Measurements from ENCODE around the gene ABCA5. TPM values are rescaled to one million over a fixed set of nuclear protein-coding genes. Genes with fewer than 3 reads are reported as not detected.
"Not testable (repeated sequence)": the region's sequence is repeated elsewhere in the genome, so short reads cannot be mapped to it uniquely, and the experiment has no call there.

Gene ABCA5
- total and polyA plus RNA-seq, 5 donors from 2014 or later, result 7.0 to 40.5 (median 7.9) TPM

DNA sequence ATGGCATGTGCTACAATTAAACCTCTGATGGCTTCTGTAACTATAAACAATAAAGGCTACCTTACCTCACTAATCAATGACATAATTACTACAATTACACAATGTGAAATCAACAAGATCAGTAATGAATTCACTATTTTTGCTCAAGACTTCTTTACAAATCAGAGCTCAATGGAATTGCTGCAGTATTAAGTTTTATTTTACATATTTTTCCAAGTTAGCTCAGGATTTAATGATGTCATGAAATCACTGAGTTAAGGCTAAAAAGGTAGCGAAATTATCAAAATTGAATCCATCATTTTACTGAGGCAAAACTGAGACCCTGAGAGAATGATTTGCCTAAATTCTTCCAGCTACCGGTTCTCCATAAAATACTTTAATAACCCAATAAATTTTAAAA lies 21.8 kb downstream of the ABCA5 start:
- ATAC-seq (ENCODE audit: low read depth in 2 of 2), result no peak
- peaks cover 22% of the 10 kb centered on the region for H3K36me3 Mint-ChIP-seq
- Histone ChIP-seq H3K4me3 (ENCODE audit: low read depth, low read length) (no peak overlapping the region), H3K36me3 (ENCODE audit: control insufficient read depth, insufficient read depth, low read length) (peaks cover 16% of the 10 kb centered on the region), H3K27me3 (ENCODE audit: control insufficient read depth, insufficient read depth, low read length) (no peaks in the 10 kb centered on the region), H3K9me3 (ENCODE audit: control insufficient read depth in 2 of 2, low read length in 2 of 2) (no peaks in the 10 kb centered on the region), H3K4me1 (ENCODE audit: control insufficient read depth, insufficient read depth, low read length, poor library complexity, severe bottlenecking) (no peaks in the 10 kb centered on the region), H3K27ac (ENCODE audit: insufficient read depth, low read length, poor library complexity, severe bottlenecking) (no peak overlapping the region)
- no peak overlapping the region for H3K4me3 Mint-ChIP-seq
- H3K9me3 Mint-ChIP-seq, result no peaks in the 10 kb centered on the region
- peaks cover 0 to 8% (median 0%) of the 10 kb centered on the region in 4 donors for H3K4me1 Mint-ChIP-seq
- H3K27me3 Mint-ChIP-seq, result no peaks in the 10 kb centered on the region
- DNase-seq, result no peak
- no peak overlapping the region for H3K27ac Mint-ChIP-seq

DNA sequence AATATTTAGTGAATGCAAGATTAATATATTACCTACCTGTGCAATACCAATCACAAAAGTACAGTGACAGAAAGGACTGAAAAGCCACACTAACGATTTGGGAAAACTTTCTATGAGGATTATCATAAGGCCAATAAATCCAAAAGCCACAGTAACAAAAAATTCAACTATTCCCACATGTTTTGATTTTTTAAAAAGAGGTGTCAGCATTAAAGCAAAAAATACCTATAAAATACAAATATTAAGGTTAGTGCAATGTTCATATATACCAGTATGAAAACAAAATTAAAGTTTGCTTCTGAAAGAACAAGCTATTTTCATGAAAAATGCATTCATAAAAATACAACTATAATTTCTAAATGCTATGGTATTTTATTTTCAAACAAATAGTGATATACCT lies 24.3 kb downstream of the ABCA5 start:
- peaks cover 0 to 4% (median 0%) of the 10 kb centered on the region in 7 donors for H3K9me3 Mint-ChIP-seq
- no peaks in the 10 kb centered on the region for H3K27me3 Mint-ChIP-seq
- no peak for ATAC-seq (ENCODE audit: low read depth in 2 of 2)
- H3K27me3 ChIP-seq (ENCODE audit: control insufficient read depth, insufficient read depth, low read length), result no peaks in the 10 kb centered on the region
- no peak overlapping the region for H3K27ac Mint-ChIP-seq
- H3K4me1 Mint-ChIP-seq, result peaks cover 0 to 11% (median 2%) of the 10 kb centered on the region in 4 donors
- no peak overlapping the region for H3K27ac ChIP-seq (ENCODE audit: insufficient read depth, low read length, poor library complexity, severe bottlenecking)
- DNase-seq, result no peak
- H3K4me1 ChIP-seq (ENCODE audit: control insufficient read depth, insufficient read depth, low read length, poor library complexity, severe bottlenecking), result no peaks in the 10 kb centered on the region
- H3K36me3 ChIP-seq (ENCODE audit: control insufficient read depth, insufficient read depth, low read length), result peaks cover 4% of the 10 kb centered on the region
- H3K36me3 Mint-ChIP-seq, result peaks cover 19% of the 10 kb centered on the region
- no peak overlapping the region for H3K4me3 Mint-ChIP-seq
- no peaks in the 10 kb centered on the region for H3K9me3 ChIP-seq (ENCODE audit: control insufficient read depth in 2 of 2, low read length in 2 of 2)
- H3K4me3 ChIP-seq (ENCODE audit: low read depth, low read length), result no peak overlapping the region

GRCh38 chr17:69300222-69300621 lies 26.7 kb downstream of the ABCA5 start:
- ATAC-seq (ENCODE audit: low read depth in 2 of 2), result no peak
- no peak overlapping the region for H3K4me3 ChIP-seq (ENCODE audit: low read depth, low read length)
- Mint-ChIP-seq H3K9me3 (peaks cover 0 to 4% (median 0%) of the 10 kb centered on the region in 7 donors), H3K27ac (no peak overlapping the region), H3K4me3 (no peak overlapping the region), H3K4me1 (peaks cover 0 to 13% (median 2%) of the 10 kb centered on the region in 4 donors), H3K27me3 (no peaks in the 10 kb centered on the region), H3K36me3 (peaks cover 22% of the 10 kb centered on the region)
- H3K27ac ChIP-seq (ENCODE audit: insufficient read depth, low read length, poor library complexity, severe bottlenecking), result no peak overlapping the region
- no peaks in the 10 kb centered on the region for H3K27me3 ChIP-seq (ENCODE audit: control insufficient read depth, insufficient read depth, low read length)
- H3K9me3 ChIP-seq (ENCODE audit: control insufficient read depth in 2 of 2, low read length in 2 of 2), result no peaks in the 10 kb centered on the region
- H3K4me1 ChIP-seq (ENCODE audit: control insufficient read depth, insufficient read depth, low read length, poor library complexity, severe bottlenecking), result no peaks in the 10 kb centered on the region
- no peak for DNase-seq
- peaks cover 12% of the 10 kb centered on the region for H3K36me3 ChIP-seq (ENCODE audit: control insufficient read depth, insufficient read depth, low read length)

DNA sequence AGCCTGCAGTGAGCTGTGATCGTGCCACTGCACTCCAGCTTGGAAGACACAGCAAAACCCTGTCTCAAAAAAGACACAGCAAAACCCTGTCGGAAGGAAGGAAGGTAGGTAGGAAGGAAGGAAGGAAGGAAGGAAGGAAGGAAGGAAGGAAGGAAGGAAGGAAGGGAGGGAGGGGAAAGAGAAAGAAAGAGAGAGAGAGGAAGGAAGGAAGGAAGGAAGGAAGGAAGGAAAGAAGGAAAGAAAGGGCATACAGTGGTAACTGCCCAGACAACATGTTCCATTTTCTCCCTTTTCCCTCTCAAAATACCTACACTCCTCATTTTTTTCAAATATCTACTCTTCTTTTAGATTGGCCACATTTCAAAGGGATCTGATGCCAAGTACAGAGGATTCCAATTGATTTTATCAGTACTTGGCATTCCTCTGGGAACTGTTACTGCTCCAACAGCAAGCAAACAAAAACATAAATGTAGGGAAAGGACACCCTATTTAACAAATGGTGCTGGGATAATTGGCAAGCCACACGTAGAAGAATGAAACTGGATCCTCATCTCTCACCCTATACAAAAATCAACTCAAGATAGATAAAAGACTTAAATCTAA lies 28.7 kb downstream of the ABCA5 start:
- not testable (repeated sequence) for DNase-seq; H3K9me3 ChIP-seq (ENCODE audit: control insufficient read depth in 2 of 2, low read length in 2 of 2); H3K27me3 Mint-ChIP-seq; H3K27me3 ChIP-seq (ENCODE audit: control insufficient read depth, insufficient read depth, low read length); H3K4me3 Mint-ChIP-seq; H3K27ac ChIP-seq (ENCODE audit: insufficient read depth, low read length, poor library complexity, severe bottlenecking); H3K4me3 ChIP-seq (ENCODE audit: low read depth, low read length); H3K9me3 Mint-ChIP-seq; ATAC-seq (ENCODE audit: low read depth in 2 of 2); H3K4me1 ChIP-seq (ENCODE audit: control insufficient read depth, insufficient read depth, low read length, poor library complexity, severe bottlenecking)
- H3K36me3 Mint-ChIP-seq, result peaks cover 31% of the 10 kb centered on the region
- peaks cover 21% of the 10 kb centered on the region for H3K36me3 ChIP-seq (ENCODE audit: control insufficient read depth, insufficient read depth, low read length)
- H3K27ac Mint-ChIP-seq, result peak overlapping the region in 2 of 3 donors; percentile 27 to 72
- H3K4me1 Mint-ChIP-seq, result peaks cover 0 to 13% (median 2%) of the 10 kb centered on the region in 4 donors

DNA sequence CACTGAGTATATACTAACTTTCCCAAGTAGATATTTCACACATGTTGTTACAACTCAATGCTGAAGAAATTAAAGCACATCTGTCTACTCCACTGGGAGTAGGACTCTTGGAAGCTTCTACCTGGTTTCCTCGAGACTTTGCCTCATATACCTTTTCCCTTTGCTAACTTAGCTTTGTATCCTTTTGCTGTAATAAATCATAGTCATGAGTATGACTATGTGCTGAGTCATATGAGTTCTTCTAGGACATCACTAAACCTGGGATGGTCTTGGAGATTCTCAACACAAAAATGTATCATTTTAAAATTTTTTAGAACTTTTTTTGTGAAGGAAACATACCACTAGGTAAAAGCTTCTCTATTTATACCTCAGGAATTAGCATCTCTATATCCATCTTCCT lies 39.8 kb downstream of the ABCA5 start:
- Histone ChIP-seq H3K4me1 (ENCODE audit: control insufficient read depth, insufficient read depth, low read length, poor library complexity, severe bottlenecking) (no peaks in the 10 kb centered on the region), H3K36me3 (ENCODE audit: control insufficient read depth, insufficient read depth, low read length) (peaks cover 37% of the 10 kb centered on the region), H3K9me3 (ENCODE audit: control insufficient read depth in 2 of 2, low read length in 2 of 2) (no peaks in the 10 kb centered on the region), H3K27ac (ENCODE audit: insufficient read depth, low read length, poor library complexity, severe bottlenecking) (no peak overlapping the region), H3K27me3 (ENCODE audit: control insufficient read depth, insufficient read depth, low read length) (no peaks in the 10 kb centered on the region), H3K4me3 (ENCODE audit: low read depth, low read length) (no peak overlapping the region)
- DNase-seq (no peak), ATAC-seq (ENCODE audit: low read depth in 2 of 2) (no peak)
- Mint-ChIP-seq H3K27me3 (no peaks in the 10 kb centered on the region), H3K4me1 (no peaks in the 10 kb centered on the region), H3K36me3 (peaks cover 43% of the 10 kb centered on the region), H3K27ac (no peak overlapping the region), H3K4me3 (no peak overlapping the region), H3K9me3 (no peaks in the 10 kb centered on the region)

DNA sequence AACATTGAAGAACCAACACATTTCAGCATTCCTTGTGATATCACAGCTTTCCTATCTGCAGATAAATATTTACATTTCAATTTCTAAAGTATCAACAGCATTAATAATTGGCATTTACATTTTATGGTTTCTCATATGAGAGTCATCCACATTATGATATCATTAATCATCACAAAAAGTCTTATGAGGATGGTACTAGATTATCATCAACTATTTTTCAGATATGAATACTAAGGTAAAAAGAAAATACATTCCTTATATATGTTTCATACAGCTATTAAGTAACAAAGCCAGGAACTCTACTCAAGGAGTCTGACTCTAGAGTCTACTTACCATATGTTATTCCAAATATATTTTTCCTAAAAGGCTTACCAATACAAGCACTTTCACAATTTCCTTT lies 40.7 kb downstream of the ABCA5 start:
- H3K4me3 ChIP-seq (ENCODE audit: low read depth, low read length), result no peak overlapping the region
- Mint-ChIP-seq H3K27me3 (no peaks in the 10 kb centered on the region), H3K4me3 (no peak overlapping the region), H3K4me1 (no peaks in the 10 kb centered on the region), H3K9me3 (peaks cover 0 to 3% (median 0%) of the 10 kb centered on the region in 7 donors), H3K27ac (no peak overlapping the region), H3K36me3 (peaks cover 48% of the 10 kb centered on the region)
- peaks cover 38% of the 10 kb centered on the region for H3K36me3 ChIP-seq (ENCODE audit: control insufficient read depth, insufficient read depth, low read length)
- no peak overlapping the region for H3K27ac ChIP-seq (ENCODE audit: insufficient read depth, low read length, poor library complexity, severe bottlenecking)
- H3K9me3 ChIP-seq (ENCODE audit: control insufficient read depth in 2 of 2, low read length in 2 of 2), result no peaks in the 10 kb centered on the region
- H3K4me1 ChIP-seq (ENCODE audit: control insufficient read depth, insufficient read depth, low read length, poor library complexity, severe bottlenecking), result no peaks in the 10 kb centered on the region
- no peaks in the 10 kb centered on the region for H3K27me3 ChIP-seq (ENCODE audit: control insufficient read depth, insufficient read depth, low read length)
- DNase-seq, result no peak
- no peak for ATAC-seq (ENCODE audit: low read depth in 2 of 2)

DNA sequence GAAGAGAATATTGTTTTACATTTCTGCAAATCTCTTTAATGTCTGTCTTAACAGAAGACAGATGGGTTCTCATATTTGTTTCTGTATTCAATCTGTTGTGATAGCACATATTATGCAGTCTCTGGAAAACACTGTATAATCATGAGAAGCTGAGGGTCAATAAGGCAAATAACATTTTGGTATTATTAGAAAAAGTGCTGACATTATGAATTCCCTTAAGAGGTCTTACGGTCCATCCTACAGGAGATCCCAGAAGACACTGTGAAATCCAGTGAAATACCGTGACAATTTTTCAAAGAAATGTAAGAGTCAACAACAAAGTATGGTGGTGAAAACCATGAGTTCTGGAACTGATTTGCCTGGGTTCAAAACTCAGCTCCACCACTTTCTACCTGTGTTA lies 42.3 kb downstream of the ABCA5 start:
- Histone ChIP-seq H3K4me1 (ENCODE audit: control insufficient read depth, insufficient read depth, low read length, poor library complexity, severe bottlenecking) (no peaks in the 10 kb centered on the region), H3K27me3 (ENCODE audit: control insufficient read depth, insufficient read depth, low read length) (no peaks in the 10 kb centered on the region), H3K4me3 (ENCODE audit: low read depth, low read length) (no peak overlapping the region), H3K36me3 (ENCODE audit: control insufficient read depth, insufficient read depth, low read length) (peaks cover 33% of the 10 kb centered on the region), H3K27ac (ENCODE audit: insufficient read depth, low read length, poor library complexity, severe bottlenecking) (no peak overlapping the region), H3K9me3 (ENCODE audit: control insufficient read depth in 2 of 2, low read length in 2 of 2) (no peaks in the 10 kb centered on the region)
- ATAC-seq (ENCODE audit: low read depth in 2 of 2) (no peak), DNase-seq (no peak)
- H3K36me3 Mint-ChIP-seq, result peaks cover 39% of the 10 kb centered on the region
- H3K27ac Mint-ChIP-seq, result peak overlapping the region in 1 of 3 donors; percentile 9
- no peaks in the 10 kb centered on the region for H3K27me3 Mint-ChIP-seq
- peaks cover 0 to 3% (median 0%) of the 10 kb centered on the region in 7 donors for H3K9me3 Mint-ChIP-seq
- no peaks in the 10 kb centered on the region for H3K4me1 Mint-ChIP-seq
- no peak overlapping the region for H3K4me3 Mint-ChIP-seq

GRCh38 chr17:69282002-69282401 lies 44.9 kb downstream of the ABCA5 start:
- H3K4me1 ChIP-seq (ENCODE audit: control insufficient read depth, insufficient read depth, low read length, poor library complexity, severe bottlenecking), result no peaks in the 10 kb centered on the region
- Mint-ChIP-seq H3K27ac (no peak overlapping the region), H3K27me3 (no peaks in the 10 kb centered on the region), H3K4me1 (peaks cover 0 to 2% (median 0%) of the 10 kb centered on the region in 4 donors), H3K9me3 (peaks cover 0 to 3% (median 0%) of the 10 kb centered on the region in 7 donors), H3K4me3 (no peak overlapping the region), H3K36me3 (peaks cover 36% of the 10 kb centered on the region)
- no peaks in the 10 kb centered on the region for H3K27me3 ChIP-seq (ENCODE audit: control insufficient read depth, insufficient read depth, low read length)
- H3K27ac ChIP-seq (ENCODE audit: insufficient read depth, low read length, poor library complexity, severe bottlenecking), result no peak overlapping the region
- DNase-seq, result no peak
- H3K36me3 ChIP-seq (ENCODE audit: control insufficient read depth, insufficient read depth, low read length), result peaks cover 21% of the 10 kb centered on the region
- ATAC-seq (ENCODE audit: low read depth in 2 of 2), result no peak
- H3K4me3 ChIP-seq (ENCODE audit: low read depth, low read length), result no peak overlapping the region
- H3K9me3 ChIP-seq (ENCODE audit: control insufficient read depth in 2 of 2, low read length in 2 of 2), result no peaks in the 10 kb centered on the region

Data from CD4-positive, CD25-positive, alpha-beta regulatory T cell (primary cell).